A673 (cell line): ENCODE measurements around the gene CIAO2A. TPM values are rescaled to one million over a fixed set of nuclear protein-coding genes. Genes with fewer than 3 reads are reported as not detected.

Experiments used
- BruUV-seq: library from RNA; stranded (reverse); fragments of 400-500 nt; replicated peaks from 2 replicates; lab custom pipeline; 2021; lab: Mats Ljungman, UMichigan
- CTCF ChIA-PET: fragments of 300-600 bp; sonication (Branson Sonifier 250); formaldehyde crosslinking; loops from one replicate; lab custom pipeline; 2022; ENCODE audit warnings: antibody characterized with exemption; lab: Charles Lee
- POLR2A ChIA-PET: fragments of 300-600 bp; sonication (Branson Sonifier 250); formaldehyde crosslinking; loops from one replicate; lab custom pipeline; 2022; ENCODE audit warnings: antibody characterized with exemption; ENCODE audit not compliant: low non-redundant PET; lab: Charles Lee
- DNase-seq: peaks from one replicate; pipeline ENCODE4 v3.0.0-alpha.2; 2015; ENCODE audit warnings: low spot score
- H3K27ac ChIP-seq: fragments of 200-600 bp; sonication (generic); 2 replicates; pipeline ENCODE4 v1.5.1; 2016; ENCODE audit warnings: mixed run types, low read depth, mild to moderate bottlenecking, mixed read lengths, antibody characterized with exemption, low read length; ENCODE audit not compliant: poor library complexity, severe bottlenecking
- H3K27me3 ChIP-seq: fragments of 200-600 bp; sonication (generic); replicated peaks from 2 replicates; pipeline ENCODE4 v1.6.1; 2017; ENCODE audit warnings: mixed run types, low read depth, mild to moderate bottlenecking, mixed read lengths, antibody characterized with exemption, low read length; ENCODE audit not compliant: insufficient read depth, poor library complexity
- H3K36me3 ChIP-seq: fragments of 200-600 bp; sonication (generic); 2 replicates; pipeline ENCODE4 v1.6.1; 2016; ENCODE audit warnings: mixed run types, mild to moderate bottlenecking, mixed read lengths, antibody characterized with exemption, low read length; ENCODE audit not compliant: insufficient read depth, poor library complexity, severe bottlenecking
- H3K4me1 ChIP-seq: fragments of 200-600 bp; sonication (generic); 2 replicates; pipeline ENCODE4 v1.6.1; 2017; ENCODE audit warnings: mixed run types, mild to moderate bottlenecking, mixed read lengths, antibody characterized with exemption, low read length; ENCODE audit not compliant: insufficient read depth, poor library complexity, severe bottlenecking
- H3K4me3 ChIP-seq: fragments of 200-600 bp; sonication (generic); 2 replicates; pipeline ENCODE4 v1.5.1; 2016; ENCODE audit warnings: low read depth, mixed run types, mild to moderate bottlenecking, mixed read lengths, low read length; ENCODE audit not compliant: poor library complexity, severe bottlenecking
- H3K9me3 ChIP-seq: fragments of 200-600 bp; sonication (generic); 2 replicates; pipeline ENCODE4 v1.6.1; 2016; ENCODE audit warnings: mixed run types, low read depth, mild to moderate bottlenecking, mixed read lengths, antibody characterized with exemption, low read length; ENCODE audit not compliant: poor library complexity, severe bottlenecking
- EZH2 ChIP-seq: fragments of 200-600 bp; sonication (generic); IDR thresholded peaks from 2 replicates; pipeline ENCODE4 v1.6.1; 2017; ENCODE audit warnings: borderline replicate concordance, low read depth, mild to moderate bottlenecking, mixed read lengths, antibody characterized with exemption, low read length; ENCODE audit not compliant: poor library complexity, severe bottlenecking
- intact Hi-C: fragments of 100-400 bp; cut with micrococcal nuclease; formaldehyde crosslinking; loops from one replicate; pipeline ENCODE4 v1.10.0; 2022; ENCODE audit not compliant: unreplicated experiment
- total RNA-seq: library from RNA; stranded (reverse); gene quantifications from 2 replicates; pipeline ENCODE4 v1.2.3, GENCODE V29; 2021
- TF ChIP-seq, protein P1 (sequence below): fragments of 300-800, 200-600 bp; sonication (generic); conservative IDR thresholded peaks from 2 replicates; pipeline ENCODE4 v1.5.1; 2017; ENCODE audit warnings: low read depth, mild to moderate bottlenecking, antibody characterized with exemption, low read length, moderate library complexity, mixed read lengths

Gene CIAO2A
- total RNA-seq, 1 experiment from 2014 or later: 75.6 TPM

DNA sequence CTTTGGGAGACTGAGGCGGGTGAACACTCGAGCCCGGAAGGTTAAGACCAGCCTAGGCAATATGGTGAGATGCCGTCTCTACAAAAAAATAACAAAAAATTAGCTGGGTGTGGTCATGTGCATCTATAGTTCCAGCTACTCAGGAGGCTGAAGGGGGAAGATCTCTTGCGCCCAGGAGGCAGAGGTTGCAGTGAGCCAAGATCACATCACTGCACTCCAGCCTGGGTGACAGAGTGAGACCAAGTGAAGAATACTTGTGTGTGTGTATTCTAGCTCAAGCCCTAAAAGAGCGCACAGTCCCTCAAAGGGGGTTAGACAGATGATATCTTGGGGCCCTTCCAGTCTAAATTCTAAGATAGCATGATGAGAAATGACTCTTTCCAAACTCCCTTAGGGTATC lies 71.1 kb downstream of the CIAO2A start:
- Histone ChIP-seq H3K36me3 (no peaks in the 10 kb centered on the region), H3K9me3 (no peaks in the 10 kb centered on the region), H3K27me3 (no peaks in the 10 kb centered on the region), H3K4me1 (no peaks in the 10 kb centered on the region), H3K4me3 (no peak overlapping the region), H3K27ac (no peak overlapping the region)
- TF ChIP-seq, protein P1, sequence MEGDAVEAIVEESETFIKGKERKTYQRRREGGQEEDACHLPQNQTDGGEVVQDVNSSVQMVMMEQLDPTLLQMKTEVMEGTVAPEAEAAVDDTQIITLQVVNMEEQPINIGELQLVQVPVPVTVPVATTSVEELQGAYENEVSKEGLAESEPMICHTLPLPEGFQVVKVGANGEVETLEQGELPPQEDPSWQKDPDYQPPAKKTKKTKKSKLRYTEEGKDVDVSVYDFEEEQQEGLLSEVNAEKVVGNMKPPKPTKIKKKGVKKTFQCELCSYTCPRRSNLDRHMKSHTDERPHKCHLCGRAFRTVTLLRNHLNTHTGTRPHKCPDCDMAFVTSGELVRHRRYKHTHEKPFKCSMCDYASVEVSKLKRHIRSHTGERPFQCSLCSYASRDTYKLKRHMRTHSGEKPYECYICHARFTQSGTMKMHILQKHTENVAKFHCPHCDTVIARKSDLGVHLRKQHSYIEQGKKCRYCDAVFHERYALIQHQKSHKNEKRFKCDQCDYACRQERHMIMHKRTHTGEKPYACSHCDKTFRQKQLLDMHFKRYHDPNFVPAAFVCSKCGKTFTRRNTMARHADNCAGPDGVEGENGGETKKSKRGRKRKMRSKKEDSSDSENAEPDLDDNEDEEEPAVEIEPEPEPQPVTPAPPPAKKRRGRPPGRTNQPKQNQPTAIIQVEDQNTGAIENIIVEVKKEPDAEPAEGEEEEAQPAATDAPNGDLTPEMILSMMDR: no peak
- no peak for TF ChIP-seq EZH2
- ChIA-PET POLR2A (no interaction called here), CTCF (no interaction called here)
- BruUV-seq: no TSS peak
- intact Hi-C loops: no loop called here
- DNase-seq: no peak

Other genes starting within 250 kb of the CIAO2A start
- 15.7 and 19.2 TPM in 2 replicates for gene DAPK2, start 47.4 kb downstream of the CIAO2A start, total RNA-seq
- gene SNX1, start 2.1 kb upstream of the CIAO2A start, total RNA-seq: 94.5 and 104 TPM in 2 replicates
- gene SNX22, start 57.9 kb upstream of the CIAO2A start, total RNA-seq: 2.6 and 2.7 TPM in 2 replicates
- gene PPIB, start 69.2 kb upstream of the CIAO2A start, total RNA-seq: 410 and 416 TPM in 2 replicates